A549 treated with AZD2906 at 1 μM for 4 hours (cell line): ENCODE data around the gene ANXA5. TPM values are rescaled to one million over a fixed set of nuclear protein-coding genes. Genes with fewer than 3 reads are reported as not detected.

Experiments
- total RNA-seq: library from RNA; stranded (reverse); fragments of 200-300 nt; extraction: Qiagen RNA extraction; gene quantifications from 5 replicates; pipeline ENCODE4 v1.2.3, GENCODE V29; 2022

ANXA5 gene
- 489 to 626 TPM (median 509 TPM) in 5 replicates for total RNA-seq

DNA sequence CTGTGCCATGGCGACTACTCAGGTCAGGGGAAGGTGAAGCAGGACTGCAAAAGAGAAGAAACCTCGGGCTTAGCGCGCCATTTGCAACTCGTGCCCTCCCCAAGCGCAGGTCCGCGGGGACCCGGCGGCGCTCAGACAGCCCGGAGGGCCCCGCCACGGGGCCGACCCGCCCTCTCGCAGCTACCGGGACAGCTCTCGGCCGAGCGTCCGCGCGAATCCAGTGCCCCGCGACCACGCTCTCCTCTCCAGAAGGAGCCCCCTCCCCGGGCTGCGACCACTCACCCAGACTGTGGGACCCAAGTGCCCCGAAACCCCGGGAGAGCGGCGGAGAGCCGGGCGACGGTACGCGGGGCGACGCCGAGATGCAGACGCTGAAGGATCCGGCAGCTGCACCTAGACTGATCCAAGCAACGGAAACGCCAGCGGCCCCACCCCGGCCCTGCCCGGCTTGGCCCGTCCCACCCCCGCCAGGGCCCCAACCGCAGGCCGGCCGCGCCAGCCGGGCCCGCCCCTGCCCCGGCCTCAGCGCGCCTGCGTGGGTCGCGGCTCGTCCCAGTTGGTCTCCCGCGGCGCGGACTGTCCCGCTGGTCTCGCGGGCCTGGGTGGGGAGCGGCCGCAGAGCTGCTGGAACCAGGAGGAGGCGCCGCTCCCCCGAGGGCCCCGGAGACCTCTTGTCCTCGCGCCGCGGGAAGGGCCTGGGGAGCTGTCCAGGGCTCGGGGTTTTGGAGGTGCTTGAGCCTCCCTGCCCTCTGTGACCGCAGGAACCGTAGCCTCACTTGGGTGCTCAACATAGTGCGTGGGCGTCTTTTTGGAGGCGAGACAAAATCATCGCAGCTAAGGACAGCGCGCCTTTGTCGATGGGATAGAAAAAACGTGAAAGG is at the start of gene ANXA5:
ANXA5 (minus strand) TSS at position 400 of the 881 bp plus-strand sequence; CDS start at position 9, 391 bp downstream.

Other genes starting within 250 kb of the ANXA5 start
- 0.11 to 0.29 TPM (median 0.23 TPM) in 5 replicates for gene SMIM43, start 68.2 kb upstream of the ANXA5 start, total RNA-seq
- gene EXOSC9, start 104.3 kb upstream of the ANXA5 start, total RNA-seq = 23.8 to 31.8 TPM (median 25.3 TPM) in 5 replicates
- gene CCNA2, start 126.9 kb upstream of the ANXA5 start, total RNA-seq = 38.4 to 46.7 TPM (median 43.2 TPM) in 5 replicates
- gene BBS7, start 173.5 kb upstream of the ANXA5 start, total RNA-seq = 12.2 to 15.0 TPM (median 14.3 TPM) in 5 replicates